Endothelial cell (in vitro differentiated cells): ENCODE results near the gene STRA6. TPM values are rescaled to one million over a fixed set of nuclear protein-coding genes. Genes with fewer than 3 reads are reported as not detected.

Experiments
- DNase-seq: peaks from one replicate; pipeline ENCODE4 v3.0.0; 2021; ENCODE audit warnings: low spot score
- H3K27ac Mint-ChIP-seq: one replicate; pipeline ENCODE4 v1.8.0; 2021; ENCODE audit warnings: mixed read lengths, inconsistent platforms; ENCODE audit not compliant: unreplicated experiment
- H3K27me3 Mint-ChIP-seq: one replicate; pipeline ENCODE4 v1.8.0; 2021; ENCODE audit warnings: mild to moderate bottlenecking, moderate library complexity, mixed read lengths, inconsistent platforms; ENCODE audit not compliant: unreplicated experiment
- H3K36me3 Mint-ChIP-seq: one replicate; pipeline ENCODE4 v1.8.0; 2021; ENCODE audit warnings: mild to moderate bottlenecking, low read depth, mixed read lengths, inconsistent platforms; ENCODE audit not compliant: unreplicated experiment
- H3K4me1 Mint-ChIP-seq: one replicate; pipeline ENCODE4 v1.8.0; 2021; ENCODE audit warnings: mild to moderate bottlenecking, mixed read lengths, inconsistent platforms; ENCODE audit not compliant: unreplicated experiment
- H3K4me3 Mint-ChIP-seq: one replicate; pipeline ENCODE4 v1.8.0; 2021; ENCODE audit warnings: mild to moderate bottlenecking, mixed read lengths, inconsistent platforms; ENCODE audit not compliant: unreplicated experiment
- H3K9me3 Mint-ChIP-seq: one replicate; pipeline ENCODE4 v1.8.0; 2021; ENCODE audit warnings: mixed read lengths, inconsistent platforms; ENCODE audit not compliant: unreplicated experiment
- total RNA-seq: library from RNA; stranded (reverse); fragmentation: NEBNext Ultra II Directional; extraction: Animal tissue kit (Norgen Biotek cat#: 25700); gene quantifications from one replicate; pipeline ENCODE4 v1.2.1, GENCODE V29; 2021; ENCODE audit not compliant: unreplicated experiment
- TF ChIP-seq, protein P1 (sequence below): fragments of 200-600 bp; sonication (generic); IDR thresholded peaks from one replicate; pipeline ENCODE4 v1.5.0; 2021; ENCODE audit warnings: antibody characterized with exemption; ENCODE audit not compliant: unreplicated experiment

STRA6 gene
- total RNA-seq, 1 donor from 2014 or later: 9.2 TPM

DNA sequence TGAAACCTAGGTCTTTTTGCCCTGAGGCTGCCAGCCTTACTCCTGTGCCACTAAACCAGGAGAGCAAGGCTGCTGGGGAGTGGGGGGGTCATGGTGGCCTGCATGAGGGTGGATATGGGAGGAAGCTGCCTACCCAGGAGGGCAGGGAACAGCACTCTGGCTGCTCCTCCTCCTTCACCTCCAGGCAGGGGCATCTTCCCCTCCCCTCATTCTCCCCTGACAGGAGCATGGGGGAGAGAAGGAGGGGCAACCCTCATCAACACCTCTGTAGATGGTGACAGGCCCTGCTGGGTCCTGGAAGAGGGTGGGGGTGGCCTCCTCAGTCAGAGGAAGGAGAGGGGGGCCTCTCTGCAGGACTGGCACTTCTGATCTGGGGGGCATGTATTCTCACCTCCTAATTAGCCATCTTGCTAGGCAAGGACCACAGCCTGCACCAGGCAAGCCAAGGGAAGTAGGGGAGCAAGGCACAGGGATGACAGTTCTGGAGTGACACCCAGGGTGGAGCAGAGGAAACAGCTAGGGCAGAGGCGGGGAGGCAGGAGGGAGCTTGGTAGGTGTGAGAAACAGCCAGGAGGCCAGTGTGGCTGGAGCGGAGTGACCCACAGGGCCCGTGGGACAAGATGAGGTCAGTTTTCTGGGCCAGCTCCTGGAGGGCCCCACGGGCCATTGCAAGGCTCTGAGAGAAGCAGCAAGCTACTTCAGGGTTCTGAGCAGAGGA lies 38.5 kb upstream of the STRA6 start:
- Mint-ChIP-seq H3K4me1 (peaks cover 17% of the 10 kb centered on the region), H3K27ac (no peak overlapping the region), H3K27me3 (peaks cover 4% of the 10 kb centered on the region)

DNA sequence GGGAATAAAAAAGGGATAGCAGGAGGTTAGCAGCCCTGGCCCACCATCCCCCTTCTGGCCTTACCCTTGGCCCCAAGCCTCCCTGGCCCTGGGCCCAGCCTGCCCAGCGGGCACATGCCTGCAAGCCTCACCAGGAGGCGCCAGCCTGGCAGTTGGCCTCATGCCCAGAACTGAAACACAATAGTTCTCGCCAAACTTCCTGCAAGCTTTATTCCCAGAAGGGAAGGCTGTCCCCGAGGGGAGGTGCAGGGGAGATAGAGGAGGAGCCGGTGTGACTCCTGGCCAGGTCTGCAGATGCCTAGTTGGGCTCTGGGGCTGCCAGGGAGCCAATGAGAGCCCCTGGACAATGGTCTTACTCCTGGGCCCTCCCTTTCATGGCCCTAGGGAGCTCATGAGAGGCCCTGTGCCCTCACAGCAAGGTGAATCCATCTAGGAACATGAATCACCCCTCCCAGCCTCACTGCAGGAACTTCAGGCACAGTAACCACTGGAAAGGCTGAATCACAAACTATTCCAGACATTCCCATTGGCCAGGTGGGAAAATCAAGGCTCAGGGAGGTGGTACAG lies 37.5 kb upstream of the STRA6 start:
- DNase-seq: peak; percentile 32
- no peak overlapping the region for H3K4me3 Mint-ChIP-seq
- peaks cover 17% of the 10 kb centered on the region for H3K4me1 Mint-ChIP-seq
- H3K36me3 Mint-ChIP-seq: no peaks in the 10 kb centered on the region
- no peaks in the 10 kb centered on the region for H3K9me3 Mint-ChIP-seq
- no peak overlapping the region for H3K27ac Mint-ChIP-seq
- H3K27me3 Mint-ChIP-seq: peaks cover 2% of the 10 kb centered on the region
- TF ChIP-seq, protein P1, sequence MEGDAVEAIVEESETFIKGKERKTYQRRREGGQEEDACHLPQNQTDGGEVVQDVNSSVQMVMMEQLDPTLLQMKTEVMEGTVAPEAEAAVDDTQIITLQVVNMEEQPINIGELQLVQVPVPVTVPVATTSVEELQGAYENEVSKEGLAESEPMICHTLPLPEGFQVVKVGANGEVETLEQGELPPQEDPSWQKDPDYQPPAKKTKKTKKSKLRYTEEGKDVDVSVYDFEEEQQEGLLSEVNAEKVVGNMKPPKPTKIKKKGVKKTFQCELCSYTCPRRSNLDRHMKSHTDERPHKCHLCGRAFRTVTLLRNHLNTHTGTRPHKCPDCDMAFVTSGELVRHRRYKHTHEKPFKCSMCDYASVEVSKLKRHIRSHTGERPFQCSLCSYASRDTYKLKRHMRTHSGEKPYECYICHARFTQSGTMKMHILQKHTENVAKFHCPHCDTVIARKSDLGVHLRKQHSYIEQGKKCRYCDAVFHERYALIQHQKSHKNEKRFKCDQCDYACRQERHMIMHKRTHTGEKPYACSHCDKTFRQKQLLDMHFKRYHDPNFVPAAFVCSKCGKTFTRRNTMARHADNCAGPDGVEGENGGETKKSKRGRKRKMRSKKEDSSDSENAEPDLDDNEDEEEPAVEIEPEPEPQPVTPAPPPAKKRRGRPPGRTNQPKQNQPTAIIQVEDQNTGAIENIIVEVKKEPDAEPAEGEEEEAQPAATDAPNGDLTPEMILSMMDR: no peak

More for the DNA sequence above, 38.5 kb upstream of the STRA6 start:
- Mint-ChIP-seq H3K9me3 (no peaks in the 10 kb centered on the region), H3K4me3 (no peak overlapping the region), H3K36me3 (no peaks in the 10 kb centered on the region)
- DNase-seq: no peak
- TF ChIP-seq, protein P1: no peak

DNA sequence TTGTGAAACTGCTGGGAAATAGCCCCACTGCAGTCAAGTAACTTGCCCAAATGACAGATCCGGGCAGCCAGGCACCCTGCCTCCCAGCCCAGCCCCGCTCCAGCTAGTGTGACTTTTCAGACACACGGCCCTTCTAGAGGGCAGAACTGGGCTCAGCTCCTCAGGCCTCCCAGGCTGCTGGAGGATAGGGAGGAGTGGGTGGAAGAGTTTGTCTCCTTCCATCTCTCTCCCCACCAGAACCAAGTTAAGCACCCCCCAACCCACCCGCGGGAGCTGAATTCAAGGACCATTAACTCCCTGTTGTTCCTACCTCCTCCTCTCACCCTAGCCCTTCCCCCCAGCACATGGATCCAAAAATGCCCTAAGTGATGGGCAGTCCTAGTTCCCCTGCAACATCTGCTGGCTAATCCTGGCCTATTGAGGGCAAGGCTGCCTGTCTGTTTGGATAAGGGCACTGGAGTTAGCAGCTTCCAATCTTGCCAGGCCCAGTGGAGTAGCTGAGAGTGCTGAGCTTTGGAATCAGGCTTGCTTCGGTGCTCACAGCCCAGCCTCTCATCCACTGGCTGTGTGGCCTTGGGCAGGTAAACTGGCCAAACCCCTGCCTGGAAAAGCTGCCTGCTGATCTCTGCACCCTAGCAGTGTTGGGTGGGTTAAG lies 36.6 kb upstream of the STRA6 start:
- Mint-ChIP-seq H3K27ac (no peak overlapping the region), H3K9me3 (no peaks in the 10 kb centered on the region), H3K4me1 (peaks cover 17% of the 10 kb centered on the region), H3K27me3 (peaks cover 2% of the 10 kb centered on the region), H3K4me3 (no peak overlapping the region), H3K36me3 (no peaks in the 10 kb centered on the region)
- TF ChIP-seq, protein P1: no peak
- no peak for DNase-seq

DNA sequence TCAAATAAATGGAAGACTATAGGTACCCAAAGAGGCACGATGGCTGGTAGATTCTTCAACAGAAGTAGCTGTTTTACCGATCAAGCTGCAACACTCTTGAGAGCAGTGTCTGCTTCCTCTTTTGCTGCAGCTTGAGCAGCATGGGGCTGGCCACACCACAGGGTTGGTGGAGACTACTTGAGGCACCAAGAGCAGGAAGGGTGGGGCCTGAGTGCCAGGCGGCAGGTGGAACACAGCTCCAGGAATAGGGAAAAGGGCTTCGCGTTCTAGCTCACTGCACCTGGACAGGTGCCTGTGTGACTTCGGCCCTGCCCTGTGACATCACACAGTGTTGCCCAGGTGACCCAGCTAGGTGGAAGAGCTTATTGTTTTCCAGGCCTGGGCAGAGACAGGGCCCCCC lies 33.4 kb upstream of the STRA6 start, which contains the start of gene CCDC33:
Gene CCDC33, plus strand, starts transcription at position 365 of the 400 bp plus-strand sequence. CDS start 394 bp downstream, outside the sequence.
- DNase-seq: no peak
- TF ChIP-seq, protein P1: no peak
- Mint-ChIP-seq H3K27me3 (peaks cover 2% of the 10 kb centered on the region), H3K36me3 (no peaks in the 10 kb centered on the region), H3K27ac (no peak within 1 kb of the TSS), H3K4me1 (peaks cover 2% of the 10 kb centered on the region), H3K9me3 (no peaks in the 10 kb centered on the region), H3K4me3 (no peak within 1 kb of the TSS)

DNA sequence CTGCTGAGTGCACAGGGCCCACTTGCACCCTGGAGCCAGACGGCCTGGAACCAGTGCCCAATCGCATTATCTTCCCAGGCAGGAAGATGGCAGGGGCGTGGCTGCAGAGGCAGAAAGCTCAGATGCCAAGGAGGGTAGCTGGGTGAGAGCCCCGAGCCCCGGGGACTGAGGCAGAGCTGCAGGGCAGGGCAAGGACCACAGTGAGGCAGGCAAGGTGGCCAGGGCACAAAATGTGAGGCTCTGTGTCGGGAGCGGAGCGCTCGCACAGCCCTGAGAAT lies 31.9 kb upstream of the STRA6 start:
- H3K36me3 Mint-ChIP-seq: no peaks in the 10 kb centered on the region
- H3K4me3 Mint-ChIP-seq: no peak overlapping the region
- TF ChIP-seq, protein P1: no peak
- no peaks in the 10 kb centered on the region for H3K4me1 Mint-ChIP-seq
- H3K9me3 Mint-ChIP-seq: no peaks in the 10 kb centered on the region
- peaks cover 2% of the 10 kb centered on the region for H3K27me3 Mint-ChIP-seq
- no peak overlapping the region for H3K27ac Mint-ChIP-seq
- no peak for DNase-seq
